HepG2 (cell line): ENCODE measurements around the gene ZNF782. TPM values are rescaled to one million over a fixed set of nuclear protein-coding genes. Genes with fewer than 3 reads are reported as not detected.

Experiments
- ATF7-NPFF ChIP-seq: sonication (generic); formaldehyde crosslinking; IDR thresholded peaks from 2 replicates; pipeline ENCODE4 v1.8.1; 2023; ENCODE audit warnings: mild to moderate bottlenecking, low read depth, missing genetic modification reagents, moderate library complexity
- E2F5 ChIP-seq: sonication (generic); formaldehyde crosslinking; conservative IDR thresholded peaks from 2 replicates; pipeline ENCODE4 v1.4.0; 2020; ENCODE audit warnings: missing genetic modification reagents
- EEA1 ChIP-seq: sonication (generic); formaldehyde crosslinking; IDR thresholded peaks from 2 replicates; pipeline ENCODE4 v1.5.1; 2020; ENCODE audit warnings: mild to moderate bottlenecking, missing genetic modification reagents, borderline replicate concordance
- FOXC1 ChIP-seq: sonication (generic); formaldehyde crosslinking; IDR thresholded peaks from 2 replicates; pipeline ENCODE4 v1.8.0; 2022; ENCODE audit warnings: mild to moderate bottlenecking, missing genetic modification reagents, borderline replicate concordance
- GATAD2A ChIP-seq: IDR thresholded peaks from 2 replicates; pipeline ENCODE4 v1.6.1; 2016
- IRX3 ChIP-seq: sonication (generic); formaldehyde crosslinking; IDR thresholded peaks from 2 replicates; pipeline ENCODE4 v1.8.1; 2023; ENCODE audit warnings: mild to moderate bottlenecking, low read depth, missing genetic modification reagents, borderline replicate concordance
- KDM3A ChIP-seq: IDR thresholded peaks from 2 replicates; pipeline ENCODE4 v1.6.1; 2018; ENCODE audit warnings: low read depth, missing compliant biosample characterization
- PAWR ChIP-seq: sonication (generic); formaldehyde crosslinking; IDR thresholded peaks from 2 replicates; pipeline ENCODE4 v1.4.0; 2020; ENCODE audit warnings: missing genetic modification reagents, mild to moderate bottlenecking, borderline replicate concordance
- PHF21A ChIP-seq: sonication (generic); formaldehyde crosslinking; IDR thresholded peaks from 2 replicates; pipeline ENCODE4 v1.5.0; 2020; ENCODE audit warnings: mild to moderate bottlenecking, missing genetic modification reagents
- PITX1 ChIP-seq: sonication (generic); formaldehyde crosslinking; IDR thresholded peaks from 2 replicates; pipeline ENCODE4 v1.5.1; 2020; ENCODE audit warnings: mild to moderate bottlenecking, missing genetic modification reagents
- TGIF2 ChIP-seq: IDR thresholded peaks from 2 replicates; pipeline ENCODE4 v1.6.1; 2016; ENCODE audit warnings: control low read depth, missing compliant biosample characterization
- TOPORS ChIP-seq: sonication (generic); formaldehyde crosslinking; IDR thresholded peaks from 2 replicates; pipeline ENCODE4 v1.8.0; 2023; ENCODE audit warnings: mild to moderate bottlenecking, missing genetic modification reagents
- ZC3H4 ChIP-seq: sonication (generic); formaldehyde crosslinking; IDR thresholded peaks from 2 replicates; pipeline ENCODE4 v1.4.0; 2020; ENCODE audit warnings: missing genetic modification reagents, borderline replicate concordance
- ZNF17 ChIP-seq: sonication (generic); formaldehyde crosslinking; IDR thresholded peaks from 2 replicates; pipeline ENCODE4 v1.5.0; 2020; ENCODE audit warnings: mild to moderate bottlenecking, missing genetic modification reagents
- ZNF232 ChIP-seq: sonication (generic); formaldehyde crosslinking; IDR thresholded peaks from 2 replicates; pipeline ENCODE4 v1.4.0; 2020; ENCODE audit warnings: missing genetic modification reagents, borderline replicate concordance
- ZNF674 ChIP-seq: sonication (generic); formaldehyde crosslinking; IDR thresholded peaks from 2 replicates; pipeline ENCODE4 v1.5.0; 2020; ENCODE audit warnings: low read depth, mild to moderate bottlenecking, missing genetic modification reagents
- ZNF749 ChIP-seq: sonication (generic); formaldehyde crosslinking; IDR thresholded peaks from 2 replicates; pipeline ENCODE4 v1.8.0; 2022; ENCODE audit warnings: mild to moderate bottlenecking, missing genetic modification reagents, moderate library complexity, borderline replicate concordance
- ZSCAN20 ChIP-seq: sonication (generic); formaldehyde crosslinking; IDR thresholded peaks from 2 replicates; pipeline ENCODE4 v1.4.0; 2020; ENCODE audit warnings: missing genetic modification reagents, mild to moderate bottlenecking, borderline replicate concordance
- polyA plus RNA-seq, 8 experiments: library from polyadenylated mRNA; depleted of rRNA in 3 of 8; stranded (reverse) in 7 of 8; unstranded in 1 of 8; fragments of >200 nt; fragmentation: Illumina TruSeq in 4 of 8; extraction: Trizol in 4 of 8; gene quantifications; 2 replicates each; pipeline versions ENCODE4 v1.2.1 to v1.2.3, GENCODE V29; 2011 to 2016; ENCODE audit warnings: low read depth in 4 of 8, missing spikeins in 1 of 8, mixed read lengths in 1 of 8; ENCODE audit not compliant: insufficient read depth in 1 of 8
- total RNA-seq, 5 experiments: library from RNA; depleted of rRNA; stranded (reverse); fragments of >200 nt; fragmentation: Illumina TruSeq; extraction: Trizol; gene quantifications; 2 replicates each; pipeline ENCODE4 v1.2.3, GENCODE V29; 2016; ENCODE audit warnings: low read depth in 1 of 5
- TF ChIP-seq, protein P1 (sequence below): sonication (generic); formaldehyde crosslinking; IDR thresholded peaks from 2 replicates; pipeline ENCODE4 v1.9.0; 2022; ENCODE audit warnings: low read depth, missing genetic modification reagents
- TF ChIP-seq, protein P2 (sequence below): sonication (generic); formaldehyde crosslinking; IDR thresholded peaks from 2 replicates; pipeline ENCODE4 v1.9.0; 2021; ENCODE audit warnings: mild to moderate bottlenecking, missing genetic modification reagents

Gene ZNF782
- total and polyA plus RNA-seq, 2 of the 13 experiments (the other 11 are each of a cell fraction or from before 2014, with no cell fraction given), result 1.4 to 4.9 TPM

- TF ChIP-seq FOXC1, result no peak; the same call in 1 of the 2 replicates
- no peak for TF ChIP-seq ZSCAN20
- peak; percentile 64; the same call in 1 of the 2 replicates for TF ChIP-seq PHF21A (CRISPR knock-in tag)
- no peak for TF ChIP-seq ZNF674 (CRISPR knock-in tag)
- 0 out of 2 replicates have a peak, but pooled peaks have one; percentile 21 for TF ChIP-seq PITX1 (CRISPR knock-in tag)
- peak; percentile 75 for TF ChIP-seq GATAD2A (CRISPR knock-in tag)
- TF ChIP-seq ZNF17 (CRISPR knock-in tag), result no peak
- TF ChIP-seq E2F5, result 0 out of 2 replicates have a peak, but pooled peaks have one; percentile 13
- peak; percentile 50; the same call in 1 of the 2 replicates for TF ChIP-seq ZNF232
- no peak for TF ChIP-seq ZC3H4 (CRISPR knock-in tag)
- TF ChIP-seq, protein P1, sequence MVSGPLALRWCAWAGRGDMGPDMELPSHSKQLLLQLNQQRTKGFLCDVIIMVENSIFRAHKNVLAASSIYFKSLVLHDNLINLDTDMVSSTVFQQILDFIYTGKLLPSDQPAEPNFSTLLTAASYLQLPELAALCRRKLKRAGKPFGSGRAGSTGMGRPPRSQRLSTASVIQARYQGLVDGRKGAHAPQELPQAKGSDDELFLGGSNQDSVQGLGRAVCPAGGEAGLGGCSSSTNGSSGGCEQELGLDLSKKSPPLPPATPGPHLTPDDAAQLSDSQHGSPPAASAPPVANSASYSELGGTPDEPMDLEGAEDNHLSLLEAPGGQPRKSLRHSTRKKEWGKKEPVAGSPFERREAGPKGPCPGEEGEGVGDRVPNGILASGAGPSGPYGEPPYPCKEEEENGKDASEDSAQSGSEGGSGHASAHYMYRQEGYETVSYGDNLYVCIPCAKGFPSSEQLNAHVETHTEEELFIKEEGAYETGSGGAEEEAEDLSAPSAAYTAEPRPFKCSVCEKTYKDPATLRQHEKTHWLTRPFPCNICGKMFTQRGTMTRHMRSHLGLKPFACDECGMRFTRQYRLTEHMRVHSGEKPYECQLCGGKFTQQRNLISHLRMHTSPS (CRISPR knock-in tag), result no peak
- TF ChIP-seq EEA1 (CRISPR knock-in tag), result 0 out of 2 replicates have a peak, but pooled peaks have one; percentile 69
- no peak for TF ChIP-seq TGIF2 (CRISPR knock-in tag)
- peak; percentile 61; the same call in 1 of the 2 replicates for TF ChIP-seq TOPORS
- 0 out of 2 replicates have a peak, but pooled peaks have one; percentile 30 for TF ChIP-seq ZNF749 (CRISPR knock-in tag)
- TF ChIP-seq IRX3 (CRISPR knock-in tag), result 0 out of 2 replicates have a peak, but pooled peaks have one; percentile 24
- TF ChIP-seq, protein P2, sequence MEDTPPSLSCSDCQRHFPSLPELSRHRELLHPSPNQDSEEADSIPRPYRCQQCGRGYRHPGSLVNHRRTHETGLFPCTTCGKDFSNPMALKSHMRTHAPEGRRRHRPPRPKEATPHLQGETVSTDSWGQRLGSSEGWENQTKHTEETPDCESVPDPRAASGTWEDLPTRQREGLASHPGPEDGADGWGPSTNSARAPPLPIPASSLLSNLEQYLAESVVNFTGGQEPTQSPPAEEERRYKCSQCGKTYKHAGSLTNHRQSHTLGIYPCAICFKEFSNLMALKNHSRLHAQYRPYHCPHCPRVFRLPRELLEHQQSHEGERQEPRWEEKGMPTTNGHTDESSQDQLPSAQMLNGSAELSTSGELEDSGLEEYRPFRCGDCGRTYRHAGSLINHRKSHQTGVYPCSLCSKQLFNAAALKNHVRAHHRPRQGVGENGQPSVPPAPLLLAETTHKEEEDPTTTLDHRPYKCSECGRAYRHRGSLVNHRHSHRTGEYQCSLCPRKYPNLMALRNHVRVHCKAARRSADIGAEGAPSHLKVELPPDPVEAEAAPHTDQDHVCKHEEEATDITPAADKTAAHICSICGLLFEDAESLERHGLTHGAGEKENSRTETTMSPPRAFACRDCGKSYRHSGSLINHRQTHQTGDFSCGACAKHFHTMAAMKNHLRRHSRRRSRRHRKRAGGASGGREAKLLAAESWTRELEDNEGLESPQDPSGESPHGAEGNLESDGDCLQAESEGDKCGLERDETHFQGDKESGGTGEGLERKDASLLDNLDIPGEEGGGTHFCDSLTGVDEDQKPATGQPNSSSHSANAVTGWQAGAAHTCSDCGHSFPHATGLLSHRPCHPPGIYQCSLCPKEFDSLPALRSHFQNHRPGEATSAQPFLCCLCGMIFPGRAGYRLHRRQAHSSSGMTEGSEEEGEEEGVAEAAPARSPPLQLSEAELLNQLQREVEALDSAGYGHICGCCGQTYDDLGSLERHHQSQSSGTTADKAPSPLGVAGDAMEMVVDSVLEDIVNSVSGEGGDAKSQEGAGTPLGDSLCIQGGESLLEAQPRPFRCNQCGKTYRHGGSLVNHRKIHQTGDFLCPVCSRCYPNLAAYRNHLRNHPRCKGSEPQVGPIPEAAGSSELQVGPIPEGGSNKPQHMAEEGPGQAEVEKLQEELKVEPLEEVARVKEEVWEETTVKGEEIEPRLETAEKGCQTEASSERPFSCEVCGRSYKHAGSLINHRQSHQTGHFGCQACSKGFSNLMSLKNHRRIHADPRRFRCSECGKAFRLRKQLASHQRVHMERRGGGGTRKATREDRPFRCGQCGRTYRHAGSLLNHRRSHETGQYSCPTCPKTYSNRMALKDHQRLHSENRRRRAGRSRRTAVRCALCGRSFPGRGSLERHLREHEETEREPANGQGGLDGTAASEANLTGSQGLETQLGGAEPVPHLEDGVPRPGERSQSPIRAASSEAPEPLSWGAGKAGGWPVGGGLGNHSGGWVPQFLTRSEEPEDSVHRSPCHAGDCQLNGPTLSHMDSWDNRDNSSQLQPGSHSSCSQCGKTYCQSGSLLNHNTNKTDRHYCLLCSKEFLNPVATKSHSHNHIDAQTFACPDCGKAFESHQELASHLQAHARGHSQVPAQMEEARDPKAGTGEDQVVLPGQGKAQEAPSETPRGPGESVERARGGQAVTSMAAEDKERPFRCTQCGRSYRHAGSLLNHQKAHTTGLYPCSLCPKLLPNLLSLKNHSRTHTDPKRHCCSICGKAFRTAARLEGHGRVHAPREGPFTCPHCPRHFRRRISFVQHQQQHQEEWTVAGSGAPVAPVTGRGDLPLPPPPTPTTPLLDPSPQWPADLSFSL, result no peak
- 0 out of 2 replicates have a peak, but pooled peaks have one; percentile 58 for TF ChIP-seq ATF7-NPFF (CRISPR knock-in tag)
- TF ChIP-seq KDM3A, result peak; percentile 65; the same call in 1 of the 2 replicates
- no peak for TF ChIP-seq PAWR
Measured at GRCh38 chr9:96853781-96854650, at the start of gene ZNF782 (continued).
